HG03342 (cell line): Measurements from ENCODE around the gene CENPP.

Experiments
- ATAC-seq: cut with Tn5 transposase; IDR thresholded peaks from one replicate; pipeline ENCODE4 v1.9.1; 2021; ENCODE audit warnings: mild to moderate bottlenecking, moderate library complexity; ENCODE audit not compliant: unreplicated experiment

Gene CENPP

DNA sequence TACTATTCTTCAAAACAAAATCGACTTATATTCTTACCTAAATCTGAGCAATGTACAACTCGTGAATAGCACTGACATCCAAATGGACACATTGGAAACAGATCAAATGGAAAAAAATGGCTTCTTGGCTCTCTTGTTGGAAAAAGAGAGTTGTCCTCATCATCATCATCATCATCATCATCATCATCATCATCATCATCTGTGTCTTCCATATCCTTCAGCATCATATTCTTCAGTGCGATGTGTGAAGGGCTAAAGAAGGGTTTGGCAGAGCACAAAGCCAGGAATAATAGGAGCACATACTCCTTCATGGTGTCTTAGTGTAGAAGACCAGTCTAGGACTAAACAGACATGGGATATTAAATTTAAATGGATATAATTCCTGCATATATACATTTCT, 148.8 kb downstream of the CENPP start:
- no peak for ATAC-seq

DNA sequence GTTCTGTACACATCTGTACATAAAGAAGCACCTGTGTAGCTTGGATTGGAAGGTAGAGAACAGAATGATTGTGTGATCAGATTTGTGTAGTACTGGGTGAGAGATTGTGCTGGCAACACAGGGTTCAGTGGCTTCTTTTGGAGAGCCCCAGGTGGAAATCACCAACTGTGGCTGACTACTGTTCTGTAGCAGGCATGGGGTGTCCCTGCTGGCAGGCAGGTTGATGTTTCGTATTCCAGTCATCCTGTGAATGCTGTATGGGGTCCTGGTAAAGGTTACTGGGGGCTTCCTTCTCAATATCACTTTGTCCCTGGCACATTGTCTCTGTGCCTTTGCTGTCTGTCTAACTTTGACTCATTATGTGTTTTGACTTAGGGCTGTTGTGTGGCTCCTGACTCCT, 151.2 kb downstream of the CENPP start:
- ATAC-seq: peak; percentile 46

DNA sequence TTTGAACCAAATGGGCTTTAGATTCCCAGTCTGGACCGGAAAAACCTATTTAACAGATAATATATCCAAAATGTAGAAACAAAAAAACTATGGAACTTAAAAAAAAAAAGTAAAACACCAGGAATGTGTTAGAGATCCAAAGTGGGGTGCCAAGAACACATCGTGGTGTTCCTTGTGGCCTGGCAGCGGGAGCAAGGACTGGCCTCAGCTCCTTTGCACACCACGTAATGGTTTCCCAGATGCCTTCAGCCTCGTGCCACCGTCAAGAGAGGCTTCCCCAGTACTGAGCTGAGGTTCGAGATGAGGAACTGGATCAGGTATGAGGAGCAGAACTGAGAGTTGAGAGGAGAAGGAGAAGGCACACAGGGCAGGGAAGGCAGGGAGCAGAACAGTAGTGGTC, 153.0 kb downstream of the CENPP start:
- no peak for ATAC-seq

DNA sequence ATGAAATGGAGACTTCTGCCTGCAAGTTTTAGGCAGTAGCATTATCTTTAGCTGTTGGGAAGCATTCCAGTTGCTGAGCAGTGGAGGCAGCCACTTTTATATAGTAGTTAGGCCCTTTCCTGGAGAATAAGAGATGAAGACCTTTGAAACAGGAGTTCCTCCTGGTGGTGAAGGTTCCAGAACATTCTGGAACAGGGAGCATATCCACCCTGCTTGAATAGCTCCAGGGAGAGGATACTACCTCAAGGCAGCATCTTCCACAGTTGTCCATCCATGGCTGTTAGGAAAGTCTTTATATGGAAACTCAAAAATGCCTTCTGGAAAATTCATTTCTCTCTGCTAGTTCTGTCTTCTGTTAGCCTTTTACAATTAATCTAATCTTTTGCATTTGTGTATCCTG, 153.6 kb downstream of the CENPP start:
- no peak for ATAC-seq

DNA sequence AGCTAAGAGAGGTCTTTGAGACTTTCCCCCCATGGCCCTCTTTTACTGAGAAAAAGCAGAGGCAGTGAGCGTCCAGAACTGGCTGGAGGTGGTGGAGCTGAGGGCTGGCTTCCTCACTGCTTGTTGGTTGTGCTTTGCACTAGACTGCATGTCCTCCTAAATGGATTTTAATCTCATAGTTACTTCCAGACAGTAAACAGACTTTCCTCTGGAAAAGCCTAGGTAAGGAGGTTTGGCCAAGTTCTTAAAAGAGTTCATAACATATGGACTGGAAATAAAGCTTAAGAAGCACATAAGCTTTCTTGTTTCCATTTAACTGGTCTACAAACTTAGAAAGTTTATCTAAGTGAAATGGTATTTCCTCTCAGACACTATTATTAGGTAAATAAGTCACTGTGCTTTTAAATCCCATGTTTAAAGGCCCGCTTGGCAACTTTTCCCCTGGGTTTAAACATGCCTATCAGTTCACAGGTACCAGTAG, 154.6 kb downstream of the CENPP start:
- no peak for ATAC-seq

DNA sequence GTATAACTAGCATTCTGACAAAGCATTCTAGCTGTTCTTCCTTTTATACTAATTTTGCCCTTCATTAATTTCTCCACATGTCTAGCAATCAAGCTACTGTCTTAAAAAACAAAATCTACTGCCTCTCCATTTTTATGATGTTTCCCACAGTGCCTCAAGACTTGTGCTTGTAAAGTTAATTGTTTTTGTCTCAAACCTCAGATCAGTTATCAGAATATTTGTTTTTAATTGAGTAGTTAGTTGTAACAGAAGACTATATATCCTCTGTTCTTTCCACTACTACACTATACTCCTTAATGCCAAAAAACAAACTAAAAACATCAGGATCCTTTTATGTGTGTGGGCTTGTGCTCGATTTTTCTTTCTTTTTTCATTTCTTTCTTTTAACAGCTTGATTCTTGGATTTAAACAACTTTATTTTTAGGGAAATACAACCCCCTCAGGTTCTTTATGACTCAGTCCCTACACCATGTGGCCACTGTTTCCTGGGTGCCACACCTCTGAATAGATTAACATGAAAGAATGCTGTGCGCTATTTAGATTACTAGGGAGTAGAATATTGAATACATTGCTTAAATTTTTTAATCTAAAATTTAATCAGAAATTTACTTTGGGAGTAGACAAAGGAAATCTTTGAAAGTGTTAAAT, 155.4 kb downstream of the CENPP start:
- peak; percentile 58 for ATAC-seq

DNA sequence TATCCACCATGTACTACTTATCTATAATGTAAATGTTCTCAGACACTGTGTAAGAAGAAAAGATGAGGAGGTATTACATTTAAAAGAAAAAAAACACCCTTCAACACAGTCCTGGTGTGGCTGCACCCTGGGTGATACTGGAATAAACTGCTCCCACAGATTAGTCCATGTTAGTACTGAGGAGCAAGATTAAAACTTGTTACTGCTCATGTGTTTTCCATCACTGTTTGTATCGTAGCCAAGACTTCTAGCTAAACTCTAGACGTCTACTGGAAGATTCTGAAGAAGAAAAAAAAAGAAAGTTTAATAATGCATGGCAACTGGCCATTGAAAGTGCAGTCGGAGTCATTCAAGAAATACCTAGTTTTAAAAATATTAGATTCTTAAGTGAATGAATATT, 156.6 kb downstream of the CENPP start, which contains the start of gene ASPN:
Gene ASPN (minus strand): TSS at position 178 of the 400 bp plus-strand sequence.
- ATAC-seq: no peak

DNA sequence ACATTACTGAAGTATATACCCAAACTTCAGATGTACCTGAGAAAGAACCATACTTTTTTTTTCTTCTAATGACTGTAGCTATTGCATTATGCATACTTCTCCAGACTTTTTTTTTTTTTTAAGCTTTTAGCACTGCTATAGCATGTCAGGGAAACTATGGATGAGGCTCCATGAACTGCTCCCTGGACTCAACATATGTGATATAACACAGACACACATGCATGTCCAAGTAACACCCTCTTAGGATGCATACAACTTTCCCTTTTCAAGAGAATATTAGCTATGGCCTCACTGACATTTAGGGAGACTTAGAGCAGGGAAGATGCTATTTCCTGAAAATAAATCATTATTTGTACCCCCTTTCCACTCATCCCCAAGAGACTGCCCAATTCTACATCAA, 157.1 kb downstream of the CENPP start:
- no peak for ATAC-seq

DNA sequence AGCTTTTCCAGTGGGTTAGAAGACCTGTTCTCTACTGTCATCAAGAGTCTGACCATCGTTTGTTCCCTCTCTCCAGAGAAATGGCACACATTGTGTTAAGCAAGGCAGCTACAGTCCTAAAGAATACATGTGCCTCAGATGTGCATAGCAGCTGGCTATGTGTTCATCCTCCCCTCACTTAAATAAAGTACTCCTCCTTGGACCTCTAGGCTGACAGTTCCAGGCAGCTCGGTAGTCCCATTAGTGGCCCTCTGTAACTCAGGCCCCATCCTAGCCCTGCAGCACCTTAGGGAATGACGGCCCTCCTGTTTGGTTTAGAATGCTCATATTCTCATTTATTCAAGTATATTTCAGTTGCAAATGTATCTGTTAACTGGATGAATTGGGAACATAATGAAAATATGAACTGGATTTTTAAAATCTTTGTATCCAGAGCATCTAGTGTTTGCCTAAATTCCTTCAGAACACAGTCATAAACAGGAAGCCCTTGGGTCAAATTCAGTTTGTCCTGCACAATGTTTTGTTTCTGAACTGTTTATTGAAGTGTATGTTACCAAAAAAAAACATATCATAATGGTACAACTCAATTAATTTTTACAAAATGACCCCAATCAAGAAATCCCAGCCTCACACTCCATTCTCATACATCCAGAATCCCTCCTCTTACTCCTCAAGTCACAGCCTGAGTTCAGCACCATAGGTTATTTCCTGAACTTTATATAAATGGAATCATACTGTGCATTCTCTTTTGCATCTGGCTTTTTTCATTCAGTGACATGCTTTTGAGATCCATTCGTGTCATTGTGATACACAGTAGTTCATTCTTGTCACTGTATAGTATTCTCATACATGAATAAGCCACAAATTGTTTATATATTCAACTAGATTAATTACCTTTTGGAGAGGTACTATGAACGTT, 158.1 kb downstream of the CENPP start:
- ATAC-seq: no peak

DNA sequence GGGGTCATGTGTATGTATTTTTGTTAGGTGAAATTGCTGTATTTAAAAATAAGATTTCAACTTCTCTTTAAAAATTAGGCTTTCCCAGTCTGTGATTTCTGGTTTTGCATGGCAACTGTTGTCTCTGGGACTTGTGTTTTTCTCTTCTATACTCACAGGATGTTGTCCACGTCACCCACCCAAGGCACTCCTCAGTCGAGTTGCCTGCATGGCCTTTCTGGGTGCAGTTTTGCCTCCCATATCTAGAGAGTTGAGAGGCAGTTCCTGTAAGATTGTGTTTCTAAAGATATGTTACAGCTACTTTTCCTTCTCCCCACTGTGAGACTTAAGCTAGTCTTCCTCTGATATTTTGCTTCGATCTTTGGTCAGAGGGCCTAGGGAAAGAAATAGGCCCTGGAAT, 158.8 kb downstream of the CENPP start:
- ATAC-seq: no peak

DNA sequence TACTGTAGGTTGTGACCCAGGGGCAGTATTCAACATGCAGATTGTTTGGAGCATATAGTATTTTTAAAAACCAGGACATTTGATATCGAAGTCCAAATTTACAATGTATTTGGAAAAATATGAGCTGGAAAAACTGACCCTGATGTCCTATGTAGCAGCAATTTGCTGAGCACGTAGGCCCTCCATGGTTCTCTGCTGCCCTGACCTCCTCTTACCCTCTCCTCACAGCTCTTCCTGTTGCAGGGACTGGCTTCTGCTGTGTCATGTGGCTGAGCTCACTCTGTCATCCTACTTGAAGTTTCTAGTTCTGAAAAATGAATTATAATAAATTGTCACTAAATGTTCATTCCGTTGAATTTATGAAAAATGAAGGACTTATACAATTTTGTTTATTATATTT, 160.6 kb downstream of the CENPP start:
- no peak for ATAC-seq

DNA sequence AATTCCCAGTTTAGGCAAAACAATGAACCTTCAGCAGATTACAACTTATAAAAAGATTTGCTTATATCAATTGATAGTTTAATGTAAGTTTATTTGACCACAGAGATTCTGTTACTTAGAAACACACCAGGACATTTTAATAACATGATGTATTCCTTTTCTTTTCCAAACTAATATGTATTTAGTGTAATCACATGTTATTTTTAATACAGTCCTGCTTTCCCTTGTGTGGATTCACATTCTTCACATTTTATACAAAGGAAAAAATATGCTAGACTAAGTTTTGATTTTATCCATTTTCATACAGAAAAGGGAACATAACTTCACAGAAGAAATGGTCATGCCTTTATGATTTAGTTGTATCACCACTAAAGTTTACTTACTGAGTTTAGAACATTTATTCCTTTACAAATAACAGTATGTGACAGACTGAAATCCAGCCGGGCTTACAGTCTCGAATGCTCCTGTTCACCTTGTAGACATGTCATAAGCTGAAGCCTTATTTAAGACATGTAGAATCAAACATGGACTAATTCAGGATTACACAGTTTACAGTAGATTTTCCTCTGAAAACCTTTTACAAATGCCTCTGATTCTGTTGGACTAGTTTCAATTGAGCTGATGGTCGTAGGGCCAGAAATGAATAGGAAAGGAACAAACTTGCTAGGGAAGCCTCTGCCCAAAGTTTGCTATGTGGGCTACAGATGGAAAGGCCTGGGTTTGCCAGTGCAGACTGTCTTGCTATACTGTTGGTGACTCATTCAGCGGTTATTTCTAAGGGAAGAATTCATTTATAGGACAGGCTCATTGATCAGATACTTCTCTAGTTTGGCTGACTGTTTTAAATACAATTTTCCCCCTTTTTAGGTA, 163.2 kb downstream of the CENPP start:
- ATAC-seq: no peak

DNA sequence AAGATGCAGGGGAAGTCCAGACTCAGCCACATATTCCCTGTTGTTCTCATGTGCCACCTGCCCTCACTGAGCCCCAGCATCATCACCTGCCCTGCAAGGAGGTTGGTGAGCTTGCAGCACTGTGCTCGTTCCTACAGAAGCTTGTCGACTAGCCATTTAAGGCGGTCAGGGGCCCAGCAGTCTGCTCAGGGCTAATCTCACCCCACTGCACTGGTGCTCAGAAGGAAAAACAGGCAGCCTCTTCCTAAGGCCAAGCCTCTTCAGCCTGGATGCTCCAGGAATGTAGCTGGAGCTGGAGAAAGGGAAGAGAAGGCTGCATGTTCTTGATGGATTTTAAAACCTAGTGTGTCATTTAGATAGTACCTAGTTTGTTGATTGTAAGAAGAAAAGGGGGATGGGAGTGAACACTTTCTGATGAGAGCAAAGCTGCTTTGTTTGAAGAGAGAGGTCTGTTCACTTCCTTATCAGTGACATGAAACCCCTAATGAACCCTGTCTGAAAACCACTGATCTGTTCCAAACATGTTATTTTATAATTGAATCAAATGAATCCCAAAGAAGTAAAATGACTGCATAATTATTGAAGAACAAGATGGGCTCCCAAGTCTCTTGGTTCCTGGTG, 167.1 kb downstream of the CENPP start:
- no peak for ATAC-seq

DNA sequence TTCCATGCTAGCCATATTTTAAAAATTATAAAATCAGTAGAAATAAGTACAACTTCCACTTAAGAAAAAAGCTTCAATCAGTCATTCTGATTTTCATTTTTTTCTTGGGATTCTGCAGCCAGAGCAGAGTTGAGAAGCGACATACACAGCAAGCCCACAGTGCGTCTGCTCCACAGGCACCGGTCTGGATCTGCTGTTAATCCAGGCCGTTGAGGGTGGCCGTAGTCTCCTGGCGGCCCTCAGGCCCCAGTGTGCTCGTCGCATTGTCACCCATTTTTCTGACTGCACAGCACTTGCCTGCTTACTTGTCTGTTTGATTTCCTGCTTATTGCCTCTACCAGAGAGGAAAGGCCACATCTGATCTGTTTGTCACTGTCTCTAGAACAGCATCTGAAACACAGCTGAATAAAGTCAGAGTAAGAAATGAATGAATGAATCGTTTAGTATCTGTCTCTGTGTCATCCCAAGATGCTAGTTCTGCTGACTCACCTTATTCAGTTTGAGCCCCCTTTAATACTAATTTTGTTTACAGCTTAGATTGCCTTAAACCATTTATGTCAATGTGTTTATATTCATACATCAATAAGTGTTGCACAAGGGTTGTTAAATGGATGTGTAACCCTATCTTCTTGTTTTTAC, 168.1 kb downstream of the CENPP start:
- no peak for ATAC-seq

DNA sequence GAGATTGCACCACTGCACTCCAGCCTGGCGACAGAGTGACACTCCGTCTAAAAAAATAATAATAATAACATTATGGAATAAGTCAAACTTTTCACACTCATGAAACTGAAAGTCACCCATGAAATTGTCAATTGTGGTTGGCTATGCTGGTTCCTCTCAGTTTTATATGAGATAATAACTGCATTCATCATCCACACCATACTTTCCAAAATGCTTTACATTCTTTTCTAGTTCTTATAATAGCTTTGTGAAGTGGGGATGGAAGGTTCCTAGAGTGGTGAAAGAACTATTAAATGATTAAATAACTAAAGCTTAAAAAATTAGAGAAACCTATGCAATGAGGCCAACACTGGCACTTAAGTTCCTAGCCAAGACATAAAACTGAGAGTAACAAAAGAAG, 169.1 kb downstream of the CENPP start:
- ATAC-seq: no peak

DNA sequence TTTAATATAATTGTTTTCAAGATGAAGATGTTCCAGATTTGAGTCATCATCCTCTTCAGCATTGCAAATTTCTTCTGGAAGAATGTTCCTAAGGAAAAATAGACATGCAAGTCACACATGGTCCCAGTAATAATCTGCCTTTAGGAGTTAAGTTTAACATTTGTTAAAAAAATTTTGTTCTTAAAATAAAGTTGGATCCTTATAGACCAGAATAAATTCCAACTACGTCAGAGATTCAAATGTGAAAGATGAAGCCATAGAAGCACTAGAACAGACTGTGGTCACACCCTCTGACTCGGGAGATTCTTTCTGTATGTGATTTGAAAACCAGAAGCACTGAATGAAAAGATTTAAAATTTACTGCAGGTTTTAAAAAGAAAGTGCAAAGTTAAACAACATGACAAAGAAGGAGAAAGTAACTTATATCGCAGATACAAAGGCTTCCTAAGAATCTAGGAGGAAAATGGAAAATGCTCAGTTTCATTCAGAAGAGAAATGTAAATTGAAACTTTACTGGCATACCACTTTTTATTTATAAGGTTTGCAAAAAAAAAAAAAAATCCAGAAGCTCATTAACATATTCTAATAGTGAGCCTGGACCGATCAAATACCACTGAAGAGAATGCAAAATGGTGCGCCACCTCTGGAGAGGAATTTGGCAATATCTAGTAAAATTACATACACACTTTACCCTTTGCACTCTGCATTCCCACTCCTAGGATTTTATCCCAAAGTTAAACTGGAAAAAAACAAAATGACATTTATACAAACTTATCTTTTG, 170.8 kb downstream of the CENPP start:
- ATAC-seq: no peak

DNA sequence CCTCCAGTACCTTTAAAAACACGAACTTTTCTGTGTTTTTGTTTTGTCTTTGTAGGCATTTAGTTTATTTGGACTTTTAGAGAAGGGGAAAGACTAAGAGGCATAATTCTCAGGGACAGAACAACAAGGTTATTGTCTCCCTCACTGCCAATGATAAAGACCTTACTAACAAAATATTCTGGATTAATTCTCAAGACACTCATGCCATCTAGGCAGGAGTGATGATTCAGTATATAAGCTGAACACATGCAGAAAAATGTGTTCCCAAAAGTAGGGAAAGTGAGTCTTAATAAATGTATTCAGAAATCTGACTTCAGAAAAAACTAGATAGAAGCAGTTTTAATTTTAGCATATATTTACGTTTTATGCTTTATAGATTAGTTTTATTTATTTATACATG, 173.9 kb downstream of the CENPP start:
- ATAC-seq: no peak

DNA sequence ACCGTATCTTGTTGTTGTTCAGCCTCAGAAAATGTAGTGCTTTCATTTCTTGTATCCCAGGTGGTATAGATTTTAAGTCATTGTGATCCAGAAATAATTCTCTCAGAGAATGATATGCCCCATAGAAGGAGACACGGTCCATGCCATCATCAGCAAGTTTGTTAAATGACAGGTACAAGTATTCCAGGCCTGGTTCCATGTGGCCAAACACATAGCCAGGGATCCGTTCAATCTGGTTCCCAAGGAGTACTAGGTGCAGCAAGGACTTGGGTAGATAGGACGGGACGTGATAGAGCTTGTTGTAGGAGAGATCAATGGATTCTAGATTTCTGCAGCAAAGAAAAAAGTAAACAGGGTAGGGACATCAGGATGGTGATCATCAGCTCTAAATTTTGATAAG, 175.0 kb downstream of the CENPP start:
- ATAC-seq: no peak

DNA sequence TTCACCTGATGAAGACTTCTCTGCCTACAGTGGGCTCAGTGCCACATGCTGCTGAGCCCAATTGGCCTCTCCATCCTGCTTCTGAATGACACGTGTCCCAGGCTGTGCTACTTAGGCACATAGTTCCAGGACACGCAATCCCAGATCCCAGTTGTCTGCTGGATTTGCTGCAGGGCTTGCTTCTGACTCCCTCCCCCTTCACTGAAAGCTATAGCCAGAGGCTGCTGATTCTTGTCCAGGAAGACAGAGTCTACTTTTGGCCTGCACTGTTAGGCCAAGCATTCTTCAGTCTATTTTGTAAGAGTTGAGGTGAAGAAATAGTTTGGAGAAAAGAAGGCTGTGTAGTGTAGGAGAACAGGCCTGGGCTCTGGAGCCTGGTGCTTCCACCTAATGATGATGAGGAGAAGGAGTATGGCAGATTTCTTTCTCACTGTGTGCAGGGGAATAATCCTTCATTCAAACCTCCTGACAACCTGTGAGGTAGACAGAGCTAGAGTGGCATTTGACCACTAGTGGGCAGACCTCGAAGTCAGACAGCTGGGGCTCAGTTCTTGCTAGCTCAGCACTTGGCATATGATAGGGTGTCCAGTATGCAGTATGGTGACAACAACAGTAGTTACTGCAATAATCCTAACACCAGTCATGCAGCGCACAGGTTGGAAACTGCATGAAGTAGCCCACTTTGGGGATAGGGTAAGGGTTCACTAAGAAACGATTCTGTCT, 176.1 kb downstream of the CENPP start:
- ATAC-seq: no peak
